GM12878 (cell line): ENCODE measurements around the gene OR5M10.

Experiments used
- CEBPB ChIP-seq, 2 experiments: fragments of 150-350 bp in 1 of 2; IDR thresholded peaks; 2 replicates each; pipeline ENCODE4 v1.6.1; 2012 to 2014; ENCODE audit warnings: low read depth in 2 of 2, low read length in 2 of 2, borderline replicate concordance in 1 of 2, inconsistent platforms in 1 of 2
- GATAD2B ChIP-seq: fragments of 450-650 bp; conservative IDR thresholded peaks from 2 replicates; pipeline ENCODE4 v1.6.1; 2017; ENCODE audit warnings: low read depth, mild to moderate bottlenecking, moderate library complexity
- MXI1 ChIP-seq: fragments of 150-350 bp; IDR thresholded peaks from 2 replicates; pipeline ENCODE4 v1.6.1; 2011; ENCODE audit warnings: low read depth, mild to moderate bottlenecking, inconsistent platforms, low read length, improper control_type of control experiment
- MYC ChIP-seq: IDR thresholded peaks from 2 replicates; pipeline ENCODE4 v1.6.1; 2011; ENCODE audit warnings: mild to moderate bottlenecking, low read length, moderate library complexity, inconsistent platforms; ENCODE audit not compliant: insufficient read depth, insufficient replicate concordance, insufficient read length, severe bottlenecking
- POLR2A ChIP-seq: IDR thresholded peaks from 2 replicates; pipeline ENCODE4 v1.6.1; 2011; ENCODE audit warnings: low read depth, mild to moderate bottlenecking, low read length
- RAD21 ChIP-seq: IDR thresholded peaks from 2 replicates; pipeline ENCODE4 v1.6.1; 2011; ENCODE audit warnings: mild to moderate bottlenecking, low read depth, low read length, moderate library complexity; ENCODE audit not compliant: insufficient read depth
- REST ChIP-seq: IDR thresholded peaks from 2 replicates; pipeline ENCODE4 v1.6.1; 2012; ENCODE audit warnings: mild to moderate bottlenecking, low read depth, low read length
- SMAD5 ChIP-seq: IDR thresholded peaks from 2 replicates; pipeline ENCODE4 v1.6.1; 2016; ENCODE audit warnings: antibody characterized with exemption, low read depth
- TAF1 ChIP-seq: IDR thresholded peaks from 2 replicates; pipeline ENCODE4 v1.6.1; 2011; ENCODE audit warnings: mild to moderate bottlenecking, low read depth, low read length, borderline replicate concordance
- ZBED1 ChIP-seq: IDR thresholded peaks from 2 replicates; pipeline ENCODE4 v1.6.1; 2016; ENCODE audit warnings: borderline replicate concordance
- ZNF274 ChIP-seq: IDR thresholded peaks from one replicate; pipeline ENCODE4 v1.8.0; 2011; ENCODE audit not compliant: insufficient read length, insufficient read depth
- TF ChIP-seq, protein P1 (sequence below), 3 experiments: IDR thresholded peaks in 2 of 3; conservative IDR thresholded peaks in 1 of 3; 2 replicates each; pipeline ENCODE4 v1.5.1; 2011; ENCODE audit warnings: low read depth in 3 of 3, low read length in 3 of 3, mild to moderate bottlenecking in 3 of 3, control low read depth in 2 of 3, moderate library complexity in 2 of 3, inconsistent platforms in 1 of 3, mixed read lengths in 1 of 3; ENCODE audit not compliant: control insufficient read depth in 2 of 3, insufficient read depth in 1 of 3; ENCODE audit errors: extremely low read depth in 1 of 3

DNA sequence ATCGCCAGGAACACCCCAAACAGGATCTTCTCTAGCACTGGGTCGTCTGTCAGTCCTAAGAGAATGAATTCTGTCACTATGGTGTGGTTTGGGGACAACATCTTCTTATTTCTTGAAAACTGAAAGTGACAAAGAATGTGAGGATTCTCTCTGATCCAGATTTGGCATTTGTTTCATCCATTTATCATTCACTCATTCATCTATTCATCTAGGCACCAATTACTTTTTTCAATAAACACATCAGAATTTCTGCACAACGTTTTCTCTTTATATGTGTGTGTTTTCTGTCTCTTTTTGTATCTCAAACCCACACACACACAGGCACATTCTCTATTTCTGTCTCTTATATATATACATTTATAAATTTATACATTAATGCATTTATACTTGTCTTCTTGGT lies at the start of gene OR5M10:
- TF ChIP-seq MYC (no peak), REST (no peak), POLR2A (no peak), MXI1 (no peak), ZBED1 (no peak), SMAD5 (no peak), ZNF274 (no peak), TAF1 (no peak), GATAD2B (no peak), CEBPB (IDR thresholded peaks at IDR 0.05; ENCODE audit: borderline replicate concordance in 1 of 2, low read depth in 2 of 2, low read length in 2 of 2) (no peak), RAD21 (no peak)
- TF ChIP-seq, protein P1, sequence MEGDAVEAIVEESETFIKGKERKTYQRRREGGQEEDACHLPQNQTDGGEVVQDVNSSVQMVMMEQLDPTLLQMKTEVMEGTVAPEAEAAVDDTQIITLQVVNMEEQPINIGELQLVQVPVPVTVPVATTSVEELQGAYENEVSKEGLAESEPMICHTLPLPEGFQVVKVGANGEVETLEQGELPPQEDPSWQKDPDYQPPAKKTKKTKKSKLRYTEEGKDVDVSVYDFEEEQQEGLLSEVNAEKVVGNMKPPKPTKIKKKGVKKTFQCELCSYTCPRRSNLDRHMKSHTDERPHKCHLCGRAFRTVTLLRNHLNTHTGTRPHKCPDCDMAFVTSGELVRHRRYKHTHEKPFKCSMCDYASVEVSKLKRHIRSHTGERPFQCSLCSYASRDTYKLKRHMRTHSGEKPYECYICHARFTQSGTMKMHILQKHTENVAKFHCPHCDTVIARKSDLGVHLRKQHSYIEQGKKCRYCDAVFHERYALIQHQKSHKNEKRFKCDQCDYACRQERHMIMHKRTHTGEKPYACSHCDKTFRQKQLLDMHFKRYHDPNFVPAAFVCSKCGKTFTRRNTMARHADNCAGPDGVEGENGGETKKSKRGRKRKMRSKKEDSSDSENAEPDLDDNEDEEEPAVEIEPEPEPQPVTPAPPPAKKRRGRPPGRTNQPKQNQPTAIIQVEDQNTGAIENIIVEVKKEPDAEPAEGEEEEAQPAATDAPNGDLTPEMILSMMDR (IDR thresholded peaks at IDR 0.05 in 2 of 3, conservative IDR thresholded peaks at IDR 0.05 in 1 of 3; ENCODE audit: control insufficient read depth in 2 of 3, extremely low read depth in 1 of 3, insufficient read depth in 1 of 3, low read depth in 3 of 3, low read length in 3 of 3) = no peak
